HepG2 (cell line): Measurements from ENCODE around the gene MORC3. TPM values are rescaled to one million over a fixed set of nuclear protein-coding genes. Genes with fewer than 3 reads are reported as not detected.

Experiments used
- BRD4 ChIP-seq: sonication (generic); formaldehyde crosslinking; IDR thresholded peaks from 2 replicates; pipeline ENCODE4 v1.4.0; 2020; ENCODE audit warnings: missing genetic modification reagents
- ELF4 ChIP-seq: sonication (generic); formaldehyde crosslinking; IDR thresholded peaks from 2 replicates; pipeline ENCODE4 v1.5.0; 2020; ENCODE audit warnings: missing genetic modification reagents, mild to moderate bottlenecking, moderate library complexity, borderline replicate concordance
- MXI1 ChIP-seq: IDR thresholded peaks from 3 replicates; pipeline ENCODE4 v1.6.1; 2012; ENCODE audit warnings: low read depth, low read length, inconsistent platforms, borderline replicate concordance
- PTBP1 ChIP-seq: fragments of 200-400 bp; formaldehyde crosslinking; IDR thresholded peaks from 2 replicates; pipeline ENCODE4 v1.6.1; 2018; ENCODE audit warnings: low read length, low read depth; ENCODE audit not compliant: poor library complexity, severe bottlenecking
- RFX5 ChIP-seq: IDR thresholded peaks from 2 replicates; pipeline ENCODE4 v1.6.1; 2011; ENCODE audit warnings: low read depth, low read length, improper control_type of control experiment
- SATB2 ChIP-seq: sonication (generic); formaldehyde crosslinking; IDR thresholded peaks from 2 replicates; pipeline ENCODE4 v1.5.0; 2020; ENCODE audit warnings: missing genetic modification reagents
- SIX4 ChIP-seq: sonication (generic); formaldehyde crosslinking; IDR thresholded peaks from 2 replicates; pipeline ENCODE4 v1.4.0; 2020; ENCODE audit warnings: missing genetic modification reagents
- SMAD1 ChIP-seq: sonication (generic); formaldehyde crosslinking; IDR thresholded peaks from 2 replicates; pipeline ENCODE4 v1.4.0; 2020; ENCODE audit warnings: missing genetic modification reagents, low read depth, mild to moderate bottlenecking, borderline replicate concordance
- SMARCE1 ChIP-seq: fragments of 450-650 bp; IDR thresholded peaks from 2 replicates; pipeline ENCODE4 v1.6.1; 2017; ENCODE audit warnings: borderline replicate concordance
- ZMYM3 ChIP-seq: sonication (generic); formaldehyde crosslinking; IDR thresholded peaks from 2 replicates; pipeline ENCODE4 v1.5.1; 2020; ENCODE audit warnings: mild to moderate bottlenecking, missing genetic modification reagents
- ZNF33A ChIP-seq: sonication (generic); formaldehyde crosslinking; IDR thresholded peaks from 2 replicates; pipeline ENCODE4 v1.5.1; 2020; ENCODE audit warnings: missing genetic modification reagents, mild to moderate bottlenecking, moderate library complexity, borderline replicate concordance
- ZNF543 ChIP-seq: sonication (generic); formaldehyde crosslinking; IDR thresholded peaks from 2 replicates; pipeline ENCODE4 v1.4.0; 2020; ENCODE audit warnings: mild to moderate bottlenecking, missing genetic modification reagents
- ZNF567 ChIP-seq: sonication (generic); formaldehyde crosslinking; IDR thresholded peaks from 2 replicates; pipeline ENCODE4 v1.8.1; 2023; ENCODE audit warnings: mild to moderate bottlenecking, missing genetic modification reagents, borderline replicate concordance
- ZNF614 ChIP-seq: IDR thresholded peaks from 2 replicates; pipeline ENCODE4 v1.6.1; 2018; ENCODE audit warnings: missing biosample characterization, missing genetic modification reagents, inconsistent platforms, borderline replicate concordance
- ZNF788 ChIP-seq: sonication (generic); formaldehyde crosslinking; IDR thresholded peaks from 2 replicates; pipeline ENCODE4 v1.5.0; 2020; ENCODE audit warnings: mild to moderate bottlenecking, missing genetic modification reagents, borderline replicate concordance
- polyA plus RNA-seq, 8 experiments: library from polyadenylated mRNA; depleted of rRNA in 3 of 8; stranded (reverse) in 7 of 8; unstranded in 1 of 8; fragments of >200 nt; fragmentation: Illumina TruSeq in 4 of 8; extraction: Trizol in 4 of 8; gene quantifications; 2 replicates each; pipeline versions ENCODE4 v1.2.1 to v1.2.3, GENCODE V29; 2011 to 2016; ENCODE audit warnings: low read depth in 4 of 8, missing spikeins in 1 of 8, mixed read lengths in 1 of 8; ENCODE audit not compliant: insufficient read depth in 1 of 8
- total RNA-seq, 5 experiments: library from RNA; depleted of rRNA; stranded (reverse); fragments of >200 nt; fragmentation: Illumina TruSeq; extraction: Trizol; gene quantifications; 2 replicates each; pipeline ENCODE4 v1.2.3, GENCODE V29; 2016; ENCODE audit warnings: low read depth in 1 of 5
- TF ChIP-seq, protein P1 (sequence below): sonication (generic); formaldehyde crosslinking; IDR thresholded peaks from 2 replicates; pipeline ENCODE4 v1.9.0; 2021; ENCODE audit warnings: mild to moderate bottlenecking, missing genetic modification reagents
- TF ChIP-seq, protein P2 (sequence below): sonication (generic); formaldehyde crosslinking; IDR thresholded peaks from 2 replicates; pipeline ENCODE4 v1.8.1; 2023; ENCODE audit warnings: mild to moderate bottlenecking, missing genetic modification reagents
- TF ChIP-seq, protein P3 (sequence below): sonication (generic); formaldehyde crosslinking; conservative IDR thresholded peaks from 2 replicates; pipeline ENCODE4 v1.4.0; 2020; ENCODE audit warnings: missing genetic modification reagents
- TF ChIP-seq, protein P4 (sequence below): sonication (generic); formaldehyde crosslinking; IDR thresholded peaks from 2 replicates; pipeline ENCODE4 v1.4.0; 2020; ENCODE audit warnings: mild to moderate bottlenecking, missing genetic modification reagents

MORC3 gene
- total and polyA plus RNA-seq, 2 of the 13 experiments (the other 11 are each of a cell fraction or from before 2014, with no cell fraction given) = 12.9 to 19.5 TPM

DNA sequence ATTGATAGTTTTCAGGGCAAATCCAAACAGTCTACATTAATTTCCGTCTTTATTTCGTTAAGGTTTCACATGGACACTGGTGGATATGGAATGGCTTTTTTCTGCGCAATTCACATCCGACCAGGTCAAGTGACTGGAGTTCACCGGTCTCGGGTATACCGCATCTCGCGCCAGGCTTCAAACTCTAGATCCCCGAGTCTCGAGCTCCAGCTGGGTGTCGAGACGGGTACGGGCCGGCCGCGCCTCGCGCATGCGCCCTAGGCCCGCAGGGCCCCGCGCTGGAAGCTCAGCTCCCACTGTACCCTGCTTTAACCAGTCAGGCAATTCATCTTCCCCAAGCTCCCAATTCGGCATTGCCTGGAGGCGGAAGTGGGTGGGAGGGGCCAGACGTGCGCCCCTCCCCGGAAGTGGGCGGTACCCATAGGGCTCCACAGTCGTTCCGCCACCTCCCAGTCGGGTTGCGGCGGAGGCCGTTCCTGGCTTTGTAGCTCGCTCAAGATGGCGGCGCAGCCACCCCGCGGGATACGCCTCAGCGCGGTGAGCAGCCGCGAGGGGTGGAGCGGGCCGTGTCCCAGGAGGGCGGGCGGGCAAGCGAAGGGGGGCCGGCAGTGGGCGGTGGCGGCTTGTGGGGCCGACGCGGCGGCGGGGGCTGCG is at the start of gene MORC3 (continued):
- TF ChIP-seq ZNF614 (CRISPR knock-in tag) = no peak
- TF ChIP-seq PTBP1 = no peak
- TF ChIP-seq, protein P1, sequence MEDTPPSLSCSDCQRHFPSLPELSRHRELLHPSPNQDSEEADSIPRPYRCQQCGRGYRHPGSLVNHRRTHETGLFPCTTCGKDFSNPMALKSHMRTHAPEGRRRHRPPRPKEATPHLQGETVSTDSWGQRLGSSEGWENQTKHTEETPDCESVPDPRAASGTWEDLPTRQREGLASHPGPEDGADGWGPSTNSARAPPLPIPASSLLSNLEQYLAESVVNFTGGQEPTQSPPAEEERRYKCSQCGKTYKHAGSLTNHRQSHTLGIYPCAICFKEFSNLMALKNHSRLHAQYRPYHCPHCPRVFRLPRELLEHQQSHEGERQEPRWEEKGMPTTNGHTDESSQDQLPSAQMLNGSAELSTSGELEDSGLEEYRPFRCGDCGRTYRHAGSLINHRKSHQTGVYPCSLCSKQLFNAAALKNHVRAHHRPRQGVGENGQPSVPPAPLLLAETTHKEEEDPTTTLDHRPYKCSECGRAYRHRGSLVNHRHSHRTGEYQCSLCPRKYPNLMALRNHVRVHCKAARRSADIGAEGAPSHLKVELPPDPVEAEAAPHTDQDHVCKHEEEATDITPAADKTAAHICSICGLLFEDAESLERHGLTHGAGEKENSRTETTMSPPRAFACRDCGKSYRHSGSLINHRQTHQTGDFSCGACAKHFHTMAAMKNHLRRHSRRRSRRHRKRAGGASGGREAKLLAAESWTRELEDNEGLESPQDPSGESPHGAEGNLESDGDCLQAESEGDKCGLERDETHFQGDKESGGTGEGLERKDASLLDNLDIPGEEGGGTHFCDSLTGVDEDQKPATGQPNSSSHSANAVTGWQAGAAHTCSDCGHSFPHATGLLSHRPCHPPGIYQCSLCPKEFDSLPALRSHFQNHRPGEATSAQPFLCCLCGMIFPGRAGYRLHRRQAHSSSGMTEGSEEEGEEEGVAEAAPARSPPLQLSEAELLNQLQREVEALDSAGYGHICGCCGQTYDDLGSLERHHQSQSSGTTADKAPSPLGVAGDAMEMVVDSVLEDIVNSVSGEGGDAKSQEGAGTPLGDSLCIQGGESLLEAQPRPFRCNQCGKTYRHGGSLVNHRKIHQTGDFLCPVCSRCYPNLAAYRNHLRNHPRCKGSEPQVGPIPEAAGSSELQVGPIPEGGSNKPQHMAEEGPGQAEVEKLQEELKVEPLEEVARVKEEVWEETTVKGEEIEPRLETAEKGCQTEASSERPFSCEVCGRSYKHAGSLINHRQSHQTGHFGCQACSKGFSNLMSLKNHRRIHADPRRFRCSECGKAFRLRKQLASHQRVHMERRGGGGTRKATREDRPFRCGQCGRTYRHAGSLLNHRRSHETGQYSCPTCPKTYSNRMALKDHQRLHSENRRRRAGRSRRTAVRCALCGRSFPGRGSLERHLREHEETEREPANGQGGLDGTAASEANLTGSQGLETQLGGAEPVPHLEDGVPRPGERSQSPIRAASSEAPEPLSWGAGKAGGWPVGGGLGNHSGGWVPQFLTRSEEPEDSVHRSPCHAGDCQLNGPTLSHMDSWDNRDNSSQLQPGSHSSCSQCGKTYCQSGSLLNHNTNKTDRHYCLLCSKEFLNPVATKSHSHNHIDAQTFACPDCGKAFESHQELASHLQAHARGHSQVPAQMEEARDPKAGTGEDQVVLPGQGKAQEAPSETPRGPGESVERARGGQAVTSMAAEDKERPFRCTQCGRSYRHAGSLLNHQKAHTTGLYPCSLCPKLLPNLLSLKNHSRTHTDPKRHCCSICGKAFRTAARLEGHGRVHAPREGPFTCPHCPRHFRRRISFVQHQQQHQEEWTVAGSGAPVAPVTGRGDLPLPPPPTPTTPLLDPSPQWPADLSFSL (CRISPR knock-in tag) = no peak
- TF ChIP-seq ZNF567 = no peak
- TF ChIP-seq BRD4 (CRISPR knock-in tag) = no peak
- TF ChIP-seq SMARCE1 = no peak
- no peak; the same call in 1 of the 2 replicates for TF ChIP-seq SMAD1 (CRISPR knock-in tag)
- 0 out of 2 replicates have a peak, but pooled peaks have one; percentile 72 for TF ChIP-seq ELF4
- TF ChIP-seq SIX4 (CRISPR knock-in tag) = 0 out of 2 replicates have a peak, but pooled peaks have one; percentile 31
- peak; percentile 63; the same call in 1 of the 3 replicates for TF ChIP-seq MXI1
- no peak for TF ChIP-seq ZNF33A
- TF ChIP-seq ZNF543 (CRISPR knock-in tag) = no peak
- TF ChIP-seq, protein P2, sequence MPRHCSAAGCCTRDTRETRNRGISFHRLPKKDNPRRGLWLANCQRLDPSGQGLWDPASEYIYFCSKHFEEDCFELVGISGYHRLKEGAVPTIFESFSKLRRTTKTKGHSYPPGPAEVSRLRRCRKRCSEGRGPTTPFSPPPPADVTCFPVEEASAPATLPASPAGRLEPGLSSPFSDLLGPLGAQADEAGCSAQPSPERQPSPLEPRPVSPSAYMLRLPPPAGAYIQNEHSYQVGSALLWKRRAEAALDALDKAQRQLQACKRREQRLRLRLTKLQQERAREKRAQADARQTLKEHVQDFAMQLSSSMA (CRISPR knock-in tag) = no peak
- peak; percentile 55; the same call in 1 of the 2 replicates for TF ChIP-seq ZNF788 (CRISPR knock-in tag)
- TF ChIP-seq, protein P3, sequence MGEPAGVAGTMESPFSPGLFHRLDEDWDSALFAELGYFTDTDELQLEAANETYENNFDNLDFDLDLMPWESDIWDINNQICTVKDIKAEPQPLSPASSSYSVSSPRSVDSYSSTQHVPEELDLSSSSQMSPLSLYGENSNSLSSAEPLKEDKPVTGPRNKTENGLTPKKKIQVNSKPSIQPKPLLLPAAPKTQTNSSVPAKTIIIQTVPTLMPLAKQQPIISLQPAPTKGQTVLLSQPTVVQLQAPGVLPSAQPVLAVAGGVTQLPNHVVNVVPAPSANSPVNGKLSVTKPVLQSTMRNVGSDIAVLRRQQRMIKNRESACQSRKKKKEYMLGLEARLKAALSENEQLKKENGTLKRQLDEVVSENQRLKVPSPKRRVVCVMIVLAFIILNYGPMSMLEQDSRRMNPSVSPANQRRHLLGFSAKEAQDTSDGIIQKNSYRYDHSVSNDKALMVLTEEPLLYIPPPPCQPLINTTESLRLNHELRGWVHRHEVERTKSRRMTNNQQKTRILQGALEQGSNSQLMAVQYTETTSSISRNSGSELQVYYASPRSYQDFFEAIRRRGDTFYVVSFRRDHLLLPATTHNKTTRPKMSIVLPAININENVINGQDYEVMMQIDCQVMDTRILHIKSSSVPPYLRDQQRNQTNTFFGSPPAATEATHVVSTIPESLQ (CRISPR knock-in tag) = no peak
- TF ChIP-seq, protein P4, sequence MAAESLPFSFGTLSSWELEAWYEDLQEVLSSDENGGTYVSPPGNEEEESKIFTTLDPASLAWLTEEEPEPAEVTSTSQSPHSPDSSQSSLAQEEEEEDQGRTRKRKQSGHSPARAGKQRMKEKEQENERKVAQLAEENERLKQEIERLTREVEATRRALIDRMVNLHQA (CRISPR knock-in tag) = no peak
- no peak for TF ChIP-seq RFX5
- no peak for TF ChIP-seq ZMYM3
- TF ChIP-seq SATB2 (CRISPR knock-in tag) = no peak
